DLD1 (cell line): ENCODE data around the gene BRF1.

Experiments used
- in situ Hi-C: cut with HindIII; loops from 2 replicates; pipeline ENCODE4 v1.10.0; 2017; ENCODE audit warnings: low sequenced_read_pairs

BRF1 gene

DNA sequence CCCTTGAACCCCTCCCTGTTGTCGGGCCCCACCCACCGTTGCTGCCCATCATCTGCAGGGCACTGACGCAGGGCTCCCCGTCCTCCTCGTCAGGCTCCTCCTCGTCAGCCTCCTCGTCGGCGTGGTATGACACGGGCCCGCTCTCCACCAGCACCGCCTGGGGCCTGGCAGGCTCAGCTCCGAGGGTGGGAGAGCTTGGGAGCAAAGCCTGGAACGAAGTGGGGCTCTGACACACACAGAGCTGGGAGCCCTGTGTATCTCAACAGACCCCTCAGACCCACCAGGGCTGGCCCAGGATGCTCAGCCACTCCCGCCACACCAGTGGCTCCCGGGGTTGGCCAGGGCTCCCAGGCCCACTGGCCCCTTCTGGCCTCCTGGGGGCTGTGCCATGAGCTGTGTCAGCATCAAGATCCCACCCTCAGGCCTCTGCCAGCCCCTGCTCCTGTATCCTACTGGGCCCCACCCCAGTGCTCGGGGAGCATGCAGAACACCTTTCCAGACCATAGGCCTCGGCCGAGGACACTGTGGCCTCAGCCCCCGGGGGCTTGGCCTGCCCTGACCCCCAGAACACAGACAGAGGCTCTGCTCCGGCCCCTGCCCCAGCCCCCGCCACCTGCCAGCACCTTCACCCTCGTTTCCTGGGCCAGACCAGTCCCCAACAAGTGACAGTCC, 89.6 kb downstream of the BRF1 start:
- in situ Hi-C loops = no loop called here

DNA sequence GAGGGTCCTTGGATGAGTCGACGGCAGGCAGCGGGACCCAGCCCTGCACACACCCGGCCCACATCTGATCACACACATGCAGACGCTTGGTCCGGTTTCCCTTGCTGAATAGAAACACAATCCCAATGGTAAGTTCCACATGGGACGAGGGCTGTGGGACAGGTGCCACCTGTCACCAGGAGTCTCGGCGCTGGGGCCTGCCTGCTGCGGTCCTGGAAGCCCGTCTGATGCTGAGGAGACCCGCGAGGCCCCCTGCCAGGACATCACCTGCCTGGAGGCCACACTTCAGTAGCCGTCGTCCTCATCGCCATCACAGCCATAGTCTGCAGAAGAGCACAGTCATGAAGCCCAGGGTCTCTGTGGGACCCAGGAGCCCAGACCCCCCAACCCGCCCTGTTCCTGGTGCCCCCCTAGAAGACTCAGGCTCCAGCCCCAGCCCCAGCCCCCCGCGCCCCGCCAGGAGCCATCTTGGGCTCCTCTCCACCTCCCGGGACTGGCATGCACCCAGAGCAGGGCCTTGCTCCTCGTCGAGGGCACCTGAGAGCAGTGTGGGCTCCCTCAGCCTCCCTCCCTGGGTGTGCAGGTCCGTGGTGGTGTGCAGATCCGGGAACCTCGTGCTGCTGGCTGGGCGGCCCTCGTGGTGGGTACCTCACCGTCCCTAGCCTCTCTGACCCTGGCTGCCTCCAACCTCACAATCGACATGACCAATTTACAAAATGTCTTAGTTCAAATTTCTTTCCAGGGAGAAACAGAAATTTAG, 90.4 kb downstream of the BRF1 start:
- in situ Hi-C loops = no loop called here

DNA sequence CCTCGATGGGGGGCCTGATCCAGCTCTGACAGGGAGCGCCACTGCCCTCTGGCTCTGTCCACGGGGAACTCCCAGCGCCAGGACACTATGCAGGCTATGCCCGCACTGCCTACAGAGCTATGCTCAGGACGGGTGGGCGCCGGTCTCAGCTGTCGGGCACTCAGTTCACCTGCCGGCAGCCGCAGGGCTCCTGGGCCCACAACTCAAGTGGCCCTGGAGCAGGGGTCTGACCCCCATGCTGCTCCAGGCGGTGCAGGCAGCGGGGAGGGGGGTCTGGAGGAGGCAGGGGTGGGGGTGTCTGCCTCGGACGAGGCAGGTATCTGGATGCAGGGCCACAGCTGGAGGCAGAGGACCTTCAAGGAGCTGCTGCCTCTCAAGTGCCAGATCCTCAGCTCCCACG, 91.2 kb downstream of the BRF1 start:
- in situ Hi-C loops = no loop called here

DNA sequence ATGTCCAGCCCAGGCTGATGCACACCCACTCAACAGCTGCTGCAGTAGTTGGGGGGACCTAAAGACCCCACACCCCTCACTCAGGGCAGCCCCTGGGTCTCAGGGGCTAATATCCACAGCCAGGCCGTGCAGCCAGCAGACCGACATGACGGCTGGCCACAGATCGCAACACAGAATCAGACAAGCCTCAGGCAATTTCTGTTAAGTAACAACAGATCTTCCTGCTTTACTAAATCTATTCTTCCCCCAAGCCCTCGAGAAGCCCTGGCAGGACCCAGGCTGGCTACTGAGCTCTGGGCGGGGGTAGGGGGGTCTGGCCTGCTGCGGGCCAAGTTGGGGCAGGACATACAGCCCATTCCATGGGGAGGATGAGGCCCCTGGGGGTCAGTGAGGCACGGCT, 91.7 kb downstream of the BRF1 start:
- in situ Hi-C loops = no loop called here

DNA sequence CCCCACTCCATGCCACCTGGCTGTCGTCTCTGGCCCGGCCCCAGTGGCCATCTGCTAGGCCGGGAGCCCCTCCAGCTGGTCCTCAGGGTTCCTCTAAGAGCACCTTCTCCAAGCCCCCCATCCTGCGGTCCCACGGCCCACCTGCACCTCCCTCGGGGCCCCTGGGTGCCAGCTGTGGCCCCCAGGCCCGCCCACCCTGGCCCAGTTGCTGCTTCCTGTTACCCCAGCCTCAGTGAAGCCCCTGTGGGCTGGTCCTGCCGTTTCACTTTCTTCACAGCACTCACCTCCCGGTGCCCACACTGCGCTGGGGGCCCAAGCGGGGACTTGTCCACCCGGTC, 92.1 kb downstream of the BRF1 start:
- in situ Hi-C loops = no loop called here

DNA sequence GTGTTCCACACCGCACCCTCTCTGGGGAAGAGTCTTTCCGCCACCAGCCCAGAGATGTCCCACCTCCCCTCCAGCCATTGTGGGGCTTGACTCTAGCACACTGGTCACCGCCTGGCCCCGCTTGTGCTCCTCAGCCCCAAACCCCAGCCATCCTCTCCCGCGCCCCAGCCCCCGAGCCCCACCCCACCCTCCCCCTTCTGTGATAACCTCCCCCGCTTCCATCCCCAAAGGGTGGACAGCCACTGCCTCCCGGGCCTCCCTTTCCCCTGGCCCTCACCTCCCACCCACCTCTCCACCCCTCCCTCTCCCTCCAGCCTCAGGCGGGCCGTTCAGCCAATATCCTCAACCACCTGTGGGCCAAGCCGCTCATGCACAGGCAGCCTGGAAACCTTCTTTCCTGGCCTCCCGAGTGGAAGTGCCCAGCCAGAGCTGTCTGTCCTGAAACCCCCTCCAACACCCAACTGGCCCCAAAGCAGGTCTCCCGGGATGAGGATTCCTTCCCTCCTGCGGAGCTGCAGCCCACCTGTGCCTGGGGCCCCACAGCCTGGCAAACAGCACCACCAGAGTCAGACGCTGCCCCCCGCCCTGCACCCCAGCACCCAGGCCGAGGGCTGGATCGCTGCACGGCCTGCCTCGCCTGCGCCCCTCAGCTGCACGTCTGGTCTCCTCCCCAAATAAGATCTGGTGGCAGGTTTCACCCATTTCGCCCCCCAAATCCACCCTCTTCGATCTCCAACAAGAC, 92.6 kb downstream of the BRF1 start:
- in situ Hi-C loops = no loop called here

DNA sequence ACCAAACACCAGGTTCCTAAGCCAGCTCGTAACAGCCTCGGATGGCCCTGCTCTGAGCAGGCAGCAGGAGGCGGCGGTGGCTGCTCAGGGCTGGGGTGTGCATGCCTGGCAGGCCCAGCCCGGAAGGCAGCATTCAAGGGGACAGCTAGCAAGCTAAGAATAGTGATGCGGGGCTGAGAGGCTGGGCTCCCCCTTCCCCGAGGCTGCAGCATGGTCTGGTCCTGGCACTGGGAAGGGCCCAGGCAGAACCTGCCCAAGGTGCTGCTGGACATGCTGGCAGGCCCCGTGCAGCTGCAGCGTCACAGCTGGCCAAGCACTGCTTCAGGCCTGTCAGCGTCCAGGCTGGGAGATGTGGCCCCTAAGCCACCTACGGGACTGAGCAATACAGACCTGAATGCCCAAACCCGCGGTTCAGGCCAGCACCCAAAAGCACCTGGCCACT, 93.3 kb downstream of the BRF1 start:
- in situ Hi-C loops = no loop called here

DNA sequence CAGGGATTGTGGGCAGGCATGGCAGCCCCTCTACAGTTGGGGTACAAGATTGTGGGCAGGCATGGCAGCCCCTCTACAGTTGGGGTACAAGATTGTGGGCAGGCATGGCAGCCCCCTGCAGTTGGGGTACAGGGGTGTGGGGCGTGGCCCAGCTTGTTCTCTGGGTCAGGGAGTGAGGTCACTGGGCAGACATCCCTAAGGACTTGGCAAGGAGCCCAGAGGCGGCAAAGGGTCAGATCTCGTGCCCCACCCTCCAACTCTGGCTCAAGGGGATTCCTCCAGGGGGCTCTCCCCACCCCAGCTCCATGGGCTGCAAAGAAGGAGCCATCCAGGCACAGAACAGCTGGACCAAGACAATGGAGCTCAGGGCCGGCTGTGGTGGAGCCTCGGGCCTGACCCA, 93.9 kb downstream of the BRF1 start:
- in situ Hi-C loops = no loop called here

DNA sequence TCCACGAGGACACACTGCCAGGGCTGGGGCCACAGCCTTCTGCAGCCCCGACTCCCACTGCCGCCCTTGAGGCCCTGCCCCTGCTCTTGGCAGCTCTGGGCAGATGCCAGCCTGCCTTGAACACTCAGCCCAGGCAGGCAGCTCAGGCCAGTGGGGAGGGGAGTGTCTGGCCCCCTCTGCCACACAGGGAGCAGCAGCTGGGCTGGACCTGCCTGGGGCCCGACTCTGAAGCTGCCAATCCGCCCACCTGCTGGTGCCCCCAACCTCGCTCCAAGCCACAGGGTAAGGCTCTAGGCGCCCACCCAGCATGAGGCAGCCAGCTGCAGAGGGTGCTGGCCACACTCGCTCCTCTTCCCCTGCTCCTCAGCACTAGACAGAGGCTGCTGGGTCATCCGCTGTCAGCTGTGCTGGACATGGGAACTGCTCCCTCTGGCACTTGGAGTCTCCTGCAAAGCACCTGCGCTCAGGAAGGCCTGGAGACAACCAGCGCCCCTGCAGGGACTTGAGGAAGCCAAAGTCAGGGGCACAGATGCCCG, 95.1 kb downstream of the BRF1 start:
- in situ Hi-C loops = no loop called here

DNA sequence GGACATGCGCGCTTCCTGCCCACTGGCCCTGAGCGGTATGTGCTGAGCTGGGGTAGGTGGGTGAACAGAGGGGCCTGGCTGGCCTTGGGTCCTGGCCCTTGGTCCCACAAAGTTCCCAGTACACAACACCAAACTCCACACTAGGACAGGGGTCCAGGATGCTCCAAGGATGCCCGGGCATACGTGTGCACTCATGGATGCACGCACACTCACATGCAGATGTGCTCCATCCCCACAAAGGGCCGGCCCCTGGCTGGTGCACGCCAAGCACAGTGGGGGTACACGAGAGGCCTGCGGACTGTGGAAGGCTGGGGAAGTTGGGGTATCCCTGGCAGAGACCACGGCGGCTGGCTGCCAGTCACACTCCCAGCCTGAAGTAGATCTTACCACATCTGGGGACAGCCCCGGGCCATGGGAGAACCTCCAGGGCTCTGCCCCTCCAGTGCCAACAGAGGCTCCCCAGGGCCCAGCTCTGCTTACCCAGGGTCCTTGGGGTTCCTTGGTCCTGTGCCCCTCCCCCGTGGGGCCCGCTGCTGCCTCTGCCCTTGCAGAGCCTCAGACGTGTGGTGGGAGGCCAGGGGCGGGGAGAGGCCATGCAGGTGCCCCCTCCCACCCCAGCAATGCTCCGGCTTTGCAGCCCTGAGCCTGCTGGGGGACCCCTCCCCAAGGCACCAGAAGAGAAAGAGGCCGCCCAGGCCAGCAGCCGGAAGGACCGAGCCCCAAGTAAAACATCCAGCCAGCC, 95.7 kb downstream of the BRF1 start:
- in situ Hi-C loops = no loop called here

DNA sequence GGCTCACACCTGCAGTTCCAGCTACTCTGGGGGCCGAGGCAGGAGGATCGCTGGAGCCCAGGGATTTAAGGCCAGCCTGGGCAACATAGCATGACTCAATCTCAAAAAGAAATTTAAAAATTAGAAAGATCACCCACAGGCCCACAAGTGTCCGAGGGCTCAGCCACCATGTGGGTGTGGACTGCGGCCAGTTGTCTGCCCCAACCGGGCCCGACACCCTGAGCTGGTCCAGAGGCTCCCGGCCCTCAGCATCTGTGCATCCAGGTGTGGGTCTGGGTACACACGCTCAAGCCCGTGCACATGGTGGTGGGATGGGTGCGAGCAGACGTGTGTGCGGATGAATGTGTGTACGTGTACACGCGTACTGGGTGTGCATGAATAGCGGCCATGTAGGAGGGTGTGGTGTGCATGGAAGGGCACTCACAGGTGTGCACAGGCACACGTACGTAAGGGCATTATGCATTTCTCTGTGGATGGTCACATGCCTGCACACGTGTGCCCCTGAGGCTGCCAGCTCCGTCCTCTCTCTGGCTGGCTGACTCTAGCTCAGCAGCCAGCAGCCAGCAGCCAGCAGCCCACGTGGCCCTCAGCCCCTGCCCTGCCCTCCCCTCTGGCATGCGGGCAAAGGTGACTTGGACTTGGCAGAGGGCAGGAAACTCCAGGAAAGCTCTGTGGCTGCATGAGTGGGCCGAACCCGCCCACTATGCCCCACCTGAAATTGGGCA, 96.4 kb downstream of the BRF1 start:
- in situ Hi-C loops = no loop called here

DNA sequence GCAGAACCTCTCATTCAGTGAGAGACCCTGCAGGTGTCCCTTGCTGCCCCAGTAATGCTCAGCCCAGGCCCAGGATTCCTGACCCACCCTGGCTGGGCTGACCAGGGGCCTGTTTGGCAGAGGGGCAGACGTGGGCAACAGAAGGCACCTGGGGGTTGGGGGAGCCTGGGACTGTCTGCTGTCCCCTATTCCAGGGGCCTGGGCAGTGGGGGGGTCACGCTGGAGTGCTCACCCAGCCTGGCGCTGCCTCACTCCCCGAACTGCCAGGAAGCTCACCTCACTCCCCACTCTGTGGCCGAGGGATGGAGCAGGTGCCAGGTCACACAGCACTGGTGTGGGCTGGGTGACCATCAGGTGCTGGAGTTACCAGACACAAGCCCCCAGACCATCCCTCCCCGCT, 97.1 kb downstream of the BRF1 start:
- in situ Hi-C loops = no loop called here

DNA sequence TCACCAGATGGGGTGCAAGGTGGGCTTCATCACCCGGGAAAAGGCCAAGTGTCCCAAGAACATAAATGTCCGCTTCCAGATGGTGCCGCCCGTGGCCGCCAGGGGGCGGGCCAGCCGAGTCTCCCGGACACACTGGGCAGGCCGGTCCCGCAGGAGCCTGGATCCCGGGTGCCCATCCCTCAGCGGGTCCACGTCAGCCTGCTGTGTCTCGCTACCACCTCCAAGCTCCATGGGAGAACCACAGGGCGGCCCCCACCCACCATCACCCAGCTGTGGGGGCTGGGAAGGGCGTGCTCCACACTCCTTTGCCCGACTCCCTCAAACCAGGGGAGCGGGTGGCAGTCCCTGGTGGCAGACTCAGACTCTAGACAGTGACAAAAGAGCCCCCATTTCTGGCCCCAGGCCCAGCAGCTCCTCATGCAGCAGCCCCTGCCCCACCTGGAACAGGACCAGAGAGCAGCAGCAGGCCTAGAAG, 97.7 kb downstream of the BRF1 start:
- in situ Hi-C loops = no loop called here

DNA sequence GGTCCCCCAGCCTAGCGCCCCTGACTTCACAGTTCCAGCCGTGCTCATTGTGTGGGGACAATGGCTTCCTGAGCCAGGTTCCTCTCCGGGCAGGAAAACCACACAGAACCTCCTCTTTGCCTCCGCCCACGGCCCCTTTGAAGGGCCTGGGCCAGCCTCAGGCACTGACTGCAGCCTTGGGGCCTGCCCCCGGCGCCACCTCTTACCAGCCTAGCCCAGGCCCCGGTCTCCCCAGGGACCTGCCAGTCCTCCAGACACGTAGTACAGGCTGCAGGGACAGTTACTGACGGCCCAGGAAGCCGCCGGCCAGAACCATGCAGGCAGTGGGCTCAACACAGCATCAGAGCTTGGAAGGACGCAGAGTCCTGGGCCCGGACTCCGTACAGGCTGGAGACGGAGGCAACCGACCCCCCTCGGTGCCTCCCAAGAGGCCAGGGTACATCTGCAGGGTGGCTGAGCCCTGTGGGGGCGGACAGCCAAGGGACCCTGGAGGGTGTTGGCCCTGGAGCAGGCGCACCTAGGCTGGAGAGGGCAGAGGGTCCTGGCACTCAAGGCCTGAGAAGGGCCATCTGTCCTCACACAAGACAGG, 98.8 kb downstream of the BRF1 start:
- in situ Hi-C loops = no loop called here

DNA sequence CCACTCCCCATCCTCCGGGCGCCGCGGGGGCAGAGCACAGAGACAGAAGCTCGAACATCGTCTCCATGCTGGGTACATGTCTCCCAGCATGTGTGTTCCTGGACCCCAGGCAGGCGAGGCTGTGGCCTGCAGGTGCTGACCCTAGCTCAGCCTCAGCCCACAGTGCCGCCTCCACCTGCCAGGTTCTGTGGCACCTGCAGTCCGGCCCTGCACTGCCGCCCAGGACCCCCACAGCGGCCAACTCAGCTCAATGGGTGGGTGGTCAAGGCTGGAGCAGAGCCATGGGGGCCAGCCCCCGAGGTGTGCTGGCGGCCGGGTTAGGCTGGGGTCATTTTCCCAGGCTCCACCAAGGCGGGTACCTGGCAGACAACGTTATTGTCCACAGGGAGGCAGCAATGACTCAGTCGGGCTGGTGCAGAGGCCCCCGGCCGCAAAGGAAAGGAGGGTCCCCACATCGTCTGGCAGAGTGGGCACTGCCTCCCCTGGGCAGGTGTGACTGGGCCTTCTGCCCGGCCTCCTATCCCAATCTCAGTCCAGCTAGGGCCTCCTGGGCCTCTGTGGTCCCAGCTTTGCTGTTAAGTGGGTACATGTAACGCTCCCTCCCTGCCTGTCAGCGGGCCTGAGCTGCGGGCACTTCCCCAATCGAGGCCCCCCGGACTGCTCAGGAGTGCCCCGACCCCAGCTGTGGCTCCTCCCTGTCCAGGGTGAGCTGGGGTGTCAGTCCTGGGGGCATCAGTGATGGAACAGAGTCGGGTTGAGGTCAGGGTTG, 99.5 kb downstream of the BRF1 start:
- in situ Hi-C loops = no loop called here

DNA sequence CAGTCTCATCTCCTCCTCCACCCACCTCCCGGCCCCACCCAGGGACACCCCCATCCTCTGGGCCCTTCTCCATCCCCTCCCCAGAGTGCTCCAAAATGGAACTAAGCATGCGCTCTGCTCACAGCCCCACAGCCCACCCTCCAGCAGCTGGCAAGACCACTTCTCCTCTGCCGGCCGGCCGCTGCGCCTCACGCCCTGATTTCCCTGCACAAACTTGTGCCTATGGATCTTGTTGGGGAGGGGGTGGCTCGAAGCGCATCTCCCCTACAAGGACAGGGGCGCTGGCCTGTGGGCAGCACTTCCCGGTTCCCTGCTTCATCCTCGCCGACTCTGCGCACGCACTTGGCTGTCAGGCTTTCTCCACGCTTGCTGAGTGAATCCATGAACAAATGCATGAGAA, 100.2 kb downstream of the BRF1 start:
- in situ Hi-C loops = no loop called here

DNA sequence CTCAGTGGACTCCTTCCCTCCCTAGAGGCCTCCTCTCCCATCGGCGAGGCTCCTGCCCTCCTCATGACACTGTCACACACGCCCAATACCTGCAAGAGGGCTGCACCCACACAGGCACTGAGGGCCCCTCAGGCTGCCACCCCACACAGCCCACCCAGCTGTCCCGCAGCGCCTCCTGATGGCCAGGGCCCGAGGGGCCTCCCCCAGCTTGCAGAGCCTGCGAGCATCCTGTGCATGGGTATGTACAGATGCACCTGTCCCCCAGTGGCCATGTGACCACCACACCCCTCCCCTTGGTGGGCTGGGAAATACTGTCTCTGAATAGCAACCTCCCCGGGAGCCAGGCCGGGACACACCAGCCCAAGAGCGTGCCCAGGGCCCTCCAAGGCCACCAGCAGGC, 100.7 kb downstream of the BRF1 start:
- in situ Hi-C loops = no loop called here

DNA sequence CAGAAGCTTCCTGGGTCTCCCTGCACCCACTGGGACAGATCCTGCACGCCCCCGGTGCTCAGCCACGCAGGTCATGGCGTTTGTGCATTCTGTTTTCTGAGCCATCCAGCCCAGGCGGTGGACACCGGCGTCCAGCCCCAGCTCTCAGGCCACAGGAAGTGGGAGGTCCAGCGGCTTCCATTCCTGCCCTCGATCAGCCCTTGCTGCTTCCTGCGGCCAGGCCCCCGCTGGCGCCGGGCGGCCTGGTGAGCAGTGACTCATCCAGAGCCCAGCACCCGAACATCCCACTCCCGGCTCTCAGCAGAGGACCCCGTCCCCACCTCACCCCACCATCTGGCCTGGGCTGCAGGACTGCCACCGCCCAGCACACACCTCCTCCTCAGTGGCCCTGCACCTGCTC, 101.7 kb downstream of the BRF1 start:
- in situ Hi-C loops = no loop called here

DNA sequence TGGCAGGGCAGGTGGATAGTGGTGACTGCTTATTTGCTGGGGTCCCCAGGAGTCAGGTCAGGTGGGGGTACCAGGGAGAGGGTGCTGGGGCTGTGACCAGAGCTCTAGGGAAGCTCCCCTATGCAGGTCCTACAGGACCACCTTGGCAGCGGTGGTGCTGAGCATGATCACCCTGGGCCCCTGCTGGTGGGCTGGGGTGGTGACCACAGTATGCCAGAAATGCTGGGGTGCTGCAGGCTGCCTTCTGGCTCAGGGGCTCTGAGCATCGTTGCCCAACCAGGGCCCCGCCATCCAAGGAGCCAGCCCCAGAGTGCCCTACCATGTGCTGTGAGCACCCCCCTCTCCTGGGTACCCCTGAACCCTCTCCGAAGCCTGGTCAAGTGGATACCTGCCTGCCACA, 102.2 kb downstream of the BRF1 start:
- in situ Hi-C loops = no loop called here
